Natural killer cell (primary cell): ENCODE data around the gene IRF7. TPM values are rescaled to one million over a fixed set of nuclear protein-coding genes. Genes with fewer than 3 reads are reported as not detected.

ENCODE experiments used
- ATAC-seq, 3 donors: fragments of 150-1000 bp in 2 of 3; fragments of 200-7000 bp in 1 of 3; cut with Tn5 transposase; 1 replicate in 1 of 3; 2 replicates in 2 of 3; pipeline ENCODE4 v1.10.0; 2021; ENCODE audit warnings: mild to moderate bottlenecking in 2 of 3, moderate library complexity in 2 of 3
- DNase-seq, 2 donors: peaks; one replicate each; pipeline versions ENCODE4 v3.0.0 to v3.0.0-alpha.2; 2013 to 2021; ENCODE audit warnings: mixed read lengths in 1 of 2
- H3K27ac ChIP-seq: one replicate; pipeline ENCODE4 v1.5.1; 2013; ENCODE audit warnings: mild to moderate bottlenecking, low read length
- H3K27me3 ChIP-seq: one replicate; pipeline ENCODE4 v1.6.1; 2013; ENCODE audit warnings: low read length; ENCODE audit not compliant: control insufficient read depth, insufficient read depth
- H3K36me3 ChIP-seq: one replicate; pipeline ENCODE4 v1.6.1; 2013; ENCODE audit warnings: low read length; ENCODE audit not compliant: control insufficient read depth, insufficient read depth
- H3K4me1 ChIP-seq: one replicate; pipeline ENCODE4 v1.6.1; 2013; ENCODE audit warnings: low read length; ENCODE audit not compliant: control insufficient read depth, insufficient read depth
- H3K4me3 ChIP-seq: one replicate; pipeline ENCODE4 v1.5.1; 2013; ENCODE audit warnings: low read length
- H3K9me3 ChIP-seq: one replicate; pipeline ENCODE4 v1.6.1; 2013; ENCODE audit warnings: low read length; ENCODE audit not compliant: control insufficient read depth, insufficient read depth
- H3K27ac Mint-ChIP-seq, 2 donors: one replicate each; pipeline ENCODE4 v1.8.0; 2022; ENCODE audit warnings: mild to moderate bottlenecking in 2 of 2, mixed read lengths in 2 of 2, moderate library complexity in 1 of 2
- H3K27me3 Mint-ChIP-seq, 2 donors: one replicate each; pipeline ENCODE4 v1.8.0; 2022; ENCODE audit warnings: low read depth in 2 of 2, mixed read lengths in 2 of 2
- H3K36me3 Mint-ChIP-seq: one replicate; pipeline ENCODE4 v1.8.0; 2022; ENCODE audit warnings: mixed read lengths
- H3K4me1 Mint-ChIP-seq, 2 donors: one replicate each; pipeline ENCODE4 v1.8.0; 2022; ENCODE audit warnings: mixed read lengths in 2 of 2
- H3K4me3 Mint-ChIP-seq: one replicate; pipeline ENCODE4 v1.8.0; 2022; ENCODE audit warnings: mild to moderate bottlenecking, moderate library complexity, mixed read lengths
- H3K9me3 Mint-ChIP-seq, 2 donors: one replicate each; pipeline ENCODE4 v1.8.0; 2022; ENCODE audit warnings: mixed read lengths in 2 of 2
- CTCF ChIP-seq: fragments of 200-600 bp; IDR thresholded peaks from one replicate; pipeline ENCODE4 v1.8.0; 2022; ENCODE audit warnings: antibody characterized with exemption
- WGBS: methylation state at CpG from one replicate; pipeline ENCODE4 v1.1.7; 2013; ENCODE audit warnings: missing lambda C conversion rate; ENCODE audit not compliant: insufficient coverage; 5-methylcytosine and 5-hydroxymethylcytosine counted together
- intact Hi-C: fragments of 100-400 bp; cut with micrococcal nuclease; formaldehyde crosslinking; loops from one replicate; pipeline ENCODE4 v1.14.2; 2022
- total RNA-seq, 4 donors: library from RNA; stranded (reverse); fragments of 120-200 nt in 1 of 4; gene quantifications; one replicate each; pipeline versions ENCODE4 v1.2.3 to v1.2.4, GENCODE V29; 2013 to 2022

IRF7 gene
- total RNA-seq: 10 to 100 TPM; 63.3 to 97.3 (median 77.3) TPM
- 48.2 TPM for total RNA-seq (2013)

DNA sequence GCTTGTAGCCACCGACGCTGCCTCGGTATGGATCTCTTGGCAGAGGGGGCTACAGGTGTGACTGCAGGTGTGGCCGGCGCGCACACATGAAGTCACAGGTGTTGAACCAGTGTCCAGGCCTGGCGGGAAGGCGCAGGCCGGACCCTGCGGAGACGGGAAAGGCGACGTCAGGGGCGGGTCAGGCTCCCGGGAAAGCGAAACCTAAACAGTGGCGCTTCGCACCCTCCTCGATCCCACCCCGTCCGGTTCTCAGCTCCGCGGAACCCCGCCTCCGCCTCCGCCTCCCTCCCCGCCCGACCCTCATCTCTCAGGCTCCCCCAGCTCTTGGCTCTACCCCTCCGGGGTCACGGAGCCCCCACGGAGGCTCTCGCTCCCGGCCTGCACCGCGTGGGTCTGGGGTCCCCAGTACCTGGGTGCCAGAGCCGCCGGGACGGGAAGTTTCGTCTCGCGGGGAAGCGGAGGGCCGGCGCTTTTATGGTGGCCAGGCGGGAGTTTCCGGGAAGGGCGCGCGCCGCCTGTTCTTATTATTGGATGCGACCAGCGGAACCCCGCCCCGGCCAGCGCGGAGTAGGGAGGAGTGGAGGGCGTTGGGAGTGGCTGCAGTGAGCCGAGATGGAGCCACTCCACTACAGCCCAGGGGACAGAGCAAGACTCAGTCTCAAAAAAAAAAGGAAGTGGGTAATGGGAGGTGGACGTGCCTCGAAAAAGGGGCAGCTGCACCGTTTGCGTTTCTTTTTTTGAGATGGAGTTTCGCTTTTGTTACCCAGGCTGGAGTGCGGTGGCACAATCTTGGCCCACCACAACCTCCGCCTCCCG lies at the start of gene IRF7:
IRF7 (minus strand) TSS at position 447 of the 816 bp plus-strand sequence. CDS start 586 bp downstream, outside the sequence.
- peak; percentile 80 to 92 (median 82) for ATAC-seq

GRCh38 chr11:665062-665703 lies 49.4 kb upstream of the IRF7 start:
- H3K27me3 Mint-ChIP-seq: no peaks in the 10 kb centered on the region
- peaks cover 3% of the 10 kb centered on the region for H3K36me3 ChIP-seq
- TF ChIP-seq CTCF: no peak
- intact Hi-C loops: no loop called here
- H3K27ac Mint-ChIP-seq: no peak overlapping the region
- H3K4me3 Mint-ChIP-seq: no peak overlapping the region
- DNase-seq (no peak), ATAC-seq (no peak)
- H3K4me3 ChIP-seq: no peak overlapping the region
- no peaks in the 10 kb centered on the region for H3K9me3 ChIP-seq
- no peak overlapping the region for H3K27ac ChIP-seq
- no peaks in the 10 kb centered on the region for H3K27me3 ChIP-seq
- H3K9me3 Mint-ChIP-seq: no peaks in the 10 kb centered on the region
- WGBS: 96% methylated on average over 15 of the region's 15 CpGs
- no peaks in the 10 kb centered on the region for H3K4me1 ChIP-seq
- H3K36me3 Mint-ChIP-seq: no peaks in the 10 kb centered on the region
- H3K4me1 Mint-ChIP-seq: peaks cover 0 to 6% of the 10 kb centered on the region in 2 donors

More for the DNA sequence above, at the start of gene IRF7:
- Mint-ChIP-seq H3K4me3 (peak within 1 kb of the TSS; percentile 92), H3K36me3 (no peaks in the 10 kb centered on the region), H3K9me3 (no peaks in the 10 kb centered on the region), H3K27me3 (no peaks in the 10 kb centered on the region), H3K4me1 (peaks cover 6 to 22% of the 10 kb centered on the region in 2 donors), H3K27ac (peak within 1 kb of the TSS; percentile 89)
- intact Hi-C loops: loop anchor here (5.0 to 10.0 kb wide), 2 partner anchors 38 to 109 kb away; partner anchors contain the start of gene PHRF1
- Histone ChIP-seq H3K4me1 (peaks cover 39% of the 10 kb centered on the region), H3K36me3 (peaks cover 34% of the 10 kb centered on the region), H3K27me3 (no peaks in the 10 kb centered on the region), H3K9me3 (no peaks in the 10 kb centered on the region), H3K4me3 (peak within 1 kb of the TSS; percentile 88), H3K27ac (peak within 1 kb of the TSS; percentile 93)
- DNase-seq: peak; percentile 84 to 91
- under 1% methylated on average over 66 of the region's 66 CpGs for WGBS
- no peak for TF ChIP-seq CTCF

DNA sequence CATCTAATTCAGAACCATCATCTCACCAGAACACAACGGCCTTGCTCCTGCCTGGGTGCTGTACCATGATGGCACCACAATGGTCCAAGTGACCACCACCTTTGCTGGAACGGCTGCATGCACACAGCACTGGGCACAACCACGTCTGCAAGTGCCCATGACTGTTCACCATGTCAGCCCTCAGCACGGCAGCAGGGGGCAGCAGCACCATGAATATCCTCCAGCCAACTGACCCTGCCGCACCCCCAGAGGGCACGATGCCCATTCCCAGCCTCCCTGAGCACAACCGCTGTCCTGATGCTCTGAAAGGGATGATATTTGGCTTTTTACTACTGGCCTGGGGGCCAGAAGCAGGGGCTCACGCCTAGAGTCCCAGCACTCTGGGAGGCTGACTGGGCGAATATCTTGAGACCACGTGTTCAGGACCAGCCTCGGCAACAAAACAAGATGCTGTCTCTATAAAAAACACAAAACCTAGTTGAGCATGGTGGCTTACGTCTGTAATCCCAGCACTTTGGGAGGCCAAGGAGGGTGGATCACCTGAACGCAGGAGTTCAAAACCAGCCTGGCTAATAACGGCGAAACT lies 47.0 kb upstream of the IRF7 start:
- no peaks in the 10 kb centered on the region for H3K27me3 ChIP-seq
- Mint-ChIP-seq H3K4me3 (no peak overlapping the region), H3K27ac (no peak overlapping the region), H3K9me3 (no peaks in the 10 kb centered on the region), H3K27me3 (no peaks in the 10 kb centered on the region), H3K4me1 (peaks cover 0 to 6% of the 10 kb centered on the region in 2 donors), H3K36me3 (no peaks in the 10 kb centered on the region)
- H3K9me3 ChIP-seq: no peaks in the 10 kb centered on the region
- ATAC-seq (peak; percentile 60 to 73 (median 64)), DNase-seq (peak; percentile 38 to 62)
- WGBS: 74% methylated on average over 15 of the region's 15 CpGs
- H3K36me3 ChIP-seq: peaks cover 12% of the 10 kb centered on the region
- no peaks in the 10 kb centered on the region for H3K4me1 ChIP-seq
- no peak overlapping the region for H3K27ac ChIP-seq
- intact Hi-C loops: no loop called here
- peak; percentile 65 for TF ChIP-seq CTCF
- H3K4me3 ChIP-seq: no peak overlapping the region
